SK-N-SH treated with all-trans-retinoic acid at 6 μM for 48 hours (cell line): ENCODE results near the gene RAPGEF5.

Experiments used
- ARNTL ChIP-seq: fragments of 450-650 bp; formaldehyde crosslinking; IDR thresholded peaks from 2 replicates; pipeline ENCODE4 v1.5.0; 2020; ENCODE audit warnings: low read depth, mild to moderate bottlenecking, moderate library complexity, borderline replicate concordance
- BACH2 ChIP-seq: fragments of 250-450 bp; sonication (Bioruptor Pico); IDR thresholded peaks from 2 replicates; pipeline ENCODE4 v1.9.0; 2021; ENCODE audit warnings: mild to moderate bottlenecking, borderline replicate concordance
- CSDC2 ChIP-seq: fragments of 250-450 bp; sonication (Bioruptor Pico); IDR thresholded peaks from 2 replicates; pipeline ENCODE4 v1.5.0; 2020; ENCODE audit warnings: mild to moderate bottlenecking, moderate library complexity
- PATZ1 ChIP-seq: fragments of 250-450 bp; sonication (Bioruptor Pico); IDR thresholded peaks from 2 replicates; pipeline ENCODE4 v1.8.0; 2020; ENCODE audit warnings: mild to moderate bottlenecking, moderate library complexity, borderline replicate concordance
- RARB ChIP-seq: fragments of 250-450 bp; sonication (Bioruptor Pico); IDR thresholded peaks from 2 replicates; pipeline ENCODE4 v1.8.0; 2021; ENCODE audit warnings: mild to moderate bottlenecking, moderate library complexity
- TSHZ2 ChIP-seq: fragments of 250-450 bp; sonication (Bioruptor Pico); IDR thresholded peaks from 2 replicates; pipeline ENCODE4 v1.5.0; 2020; ENCODE audit warnings: mild to moderate bottlenecking, moderate library complexity

GRCh38 chr7:22255342-22255741, 101.6 kb downstream of the RAPGEF5 start:
- TF ChIP-seq ARNTL (CRISPR knock-in tag) (no peak), CSDC2 (CRISPR knock-in tag) (no peak), BACH2 (CRISPR knock-in tag) (no peak), PATZ1 (CRISPR knock-in tag) (no peak), TSHZ2 (no peak), RARB (CRISPR knock-in tag) (no peak)
